ENCODE results near the gene LITAF. TPM values are rescaled to one million over a fixed set of nuclear protein-coding genes. Genes with fewer than 3 reads are reported as not detected.
A peak's percentile ranks its signal among the peaks of the same experiment; 100 is the strongest.

Gene LITAF
- total RNA-seq, 4 donors from 2014 or later, result 101 to 136 (median 112) TPM

GRCh38 chr16:11626657-11627291 lies 40.1 kb upstream of the LITAF start:
- 95 to 97% methylated on average over 16 of the region's 16 CpGs for WGBS, 2 donors
- Histone ChIP-seq H3K9me3 (no peaks in the 10 kb centered on the region), H3K27me3 (no peaks in the 10 kb centered on the region), H3K36me3 (no peaks in the 10 kb centered on the region), H3K27ac (peak overlapping the region in 1 of 3 donors; percentile 17), H3K4me3 (replicated peaks in 1 of 3) (no peak overlapping the region), H3K4me1 (peaks cover 11 to 30% of the 10 kb centered on the region in 2 donors)
- TF ChIP-seq, protein P1, sequence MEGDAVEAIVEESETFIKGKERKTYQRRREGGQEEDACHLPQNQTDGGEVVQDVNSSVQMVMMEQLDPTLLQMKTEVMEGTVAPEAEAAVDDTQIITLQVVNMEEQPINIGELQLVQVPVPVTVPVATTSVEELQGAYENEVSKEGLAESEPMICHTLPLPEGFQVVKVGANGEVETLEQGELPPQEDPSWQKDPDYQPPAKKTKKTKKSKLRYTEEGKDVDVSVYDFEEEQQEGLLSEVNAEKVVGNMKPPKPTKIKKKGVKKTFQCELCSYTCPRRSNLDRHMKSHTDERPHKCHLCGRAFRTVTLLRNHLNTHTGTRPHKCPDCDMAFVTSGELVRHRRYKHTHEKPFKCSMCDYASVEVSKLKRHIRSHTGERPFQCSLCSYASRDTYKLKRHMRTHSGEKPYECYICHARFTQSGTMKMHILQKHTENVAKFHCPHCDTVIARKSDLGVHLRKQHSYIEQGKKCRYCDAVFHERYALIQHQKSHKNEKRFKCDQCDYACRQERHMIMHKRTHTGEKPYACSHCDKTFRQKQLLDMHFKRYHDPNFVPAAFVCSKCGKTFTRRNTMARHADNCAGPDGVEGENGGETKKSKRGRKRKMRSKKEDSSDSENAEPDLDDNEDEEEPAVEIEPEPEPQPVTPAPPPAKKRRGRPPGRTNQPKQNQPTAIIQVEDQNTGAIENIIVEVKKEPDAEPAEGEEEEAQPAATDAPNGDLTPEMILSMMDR (IDR thresholded peaks at IDR 0.05), result no peak
- no peak for TF ChIP-seq POLR2A (IDR thresholded peaks at IDR 0.05)
- intact Hi-C loops (cut with DNase I), result no loop called here
- DNase-seq, result no peak

DNA sequence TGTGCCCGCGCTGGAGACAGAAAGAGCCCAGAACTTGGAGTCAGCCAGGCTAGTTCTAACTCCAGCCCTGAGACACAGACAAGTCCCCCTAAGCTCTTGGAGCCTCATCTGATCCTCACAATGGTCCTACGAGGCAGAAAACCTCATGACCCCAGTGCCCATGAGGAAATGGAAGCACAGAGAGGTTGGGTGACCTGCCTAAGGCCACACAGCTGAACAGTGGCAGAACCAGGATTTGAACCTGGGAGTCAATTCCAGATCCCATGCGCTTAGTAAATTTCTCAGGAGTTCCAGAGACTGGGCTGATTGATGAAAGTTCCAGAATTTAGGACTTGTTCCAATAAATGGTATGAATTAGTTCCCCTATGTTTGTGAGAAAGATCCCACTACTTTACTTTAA lies 39.0 kb upstream of the LITAF start:
- 88 to 95% methylated on average over 4 of the region's 4 CpGs for WGBS, 2 donors
- no peak for TF ChIP-seq POLR2A (IDR thresholded peaks at IDR 0.05)
- TF ChIP-seq, protein P1 (IDR thresholded peaks at IDR 0.05), result no peak
- intact Hi-C loops (cut with DNase I), result no loop called here
- Histone ChIP-seq H3K9me3 (no peaks in the 10 kb centered on the region), H3K27ac (no peak overlapping the region), H3K27me3 (no peaks in the 10 kb centered on the region), H3K4me1 (peaks cover 15 to 38% of the 10 kb centered on the region in 2 donors), H3K4me3 (replicated peaks in 1 of 3) (no peak overlapping the region), H3K36me3 (no peaks in the 10 kb centered on the region)
- no peak for DNase-seq

DNA sequence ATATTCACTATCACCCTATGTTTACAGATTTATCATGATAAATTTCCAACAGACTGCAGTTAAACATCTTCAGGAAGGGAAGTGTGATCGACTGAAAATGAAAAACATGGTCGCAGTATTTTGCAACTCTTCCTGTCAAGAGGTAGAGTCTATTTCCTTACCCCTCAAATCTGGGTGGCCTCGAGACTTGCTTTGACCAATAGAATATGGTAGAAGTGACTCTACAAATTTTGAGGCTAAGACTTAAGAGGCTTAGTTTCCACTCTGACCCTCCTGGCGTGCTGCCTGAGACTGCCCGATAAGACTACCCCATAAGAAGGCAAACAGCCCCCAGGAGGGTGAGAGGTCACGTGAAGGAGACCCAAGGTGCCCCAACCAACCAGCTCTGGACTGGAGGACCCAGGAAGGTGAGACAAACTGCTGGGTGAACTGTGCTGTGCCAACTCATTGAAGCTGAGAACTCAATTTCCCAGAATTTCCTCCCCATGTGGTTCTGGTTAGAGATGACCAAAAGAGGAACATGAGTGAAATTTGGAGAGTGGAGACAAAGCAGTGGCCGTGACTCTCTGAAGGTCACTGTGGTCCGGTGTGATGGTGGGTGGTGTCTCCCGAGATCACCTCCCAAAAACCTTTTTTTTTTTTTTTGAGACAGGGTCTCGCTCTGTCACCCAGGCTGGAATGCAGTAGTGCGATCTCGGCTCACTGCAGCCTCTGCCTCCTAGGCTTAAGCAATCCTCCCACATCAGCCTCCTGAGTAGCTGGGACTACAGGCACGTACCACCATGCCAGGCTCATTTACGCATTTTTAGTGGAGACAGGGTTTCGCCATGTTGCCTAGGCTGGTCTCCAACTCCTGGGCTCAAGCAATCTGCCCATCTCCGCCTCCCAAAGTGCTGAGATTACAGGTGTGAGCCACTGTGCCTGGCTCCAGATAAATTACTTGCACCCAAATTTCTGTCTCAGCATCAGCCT lies 38.2 kb upstream of the LITAF start:
- Histone ChIP-seq H3K4me3 (replicated peaks in 1 of 3) (no peak overlapping the region), H3K27ac (no peak overlapping the region), H3K9me3 (no peaks in the 10 kb centered on the region), H3K36me3 (no peaks in the 10 kb centered on the region), H3K27me3 (no peaks in the 10 kb centered on the region), H3K4me1 (peaks cover 15 to 41% of the 10 kb centered on the region in 2 donors)
- intact Hi-C loops (cut with DNase I), result no loop called here
- WGBS, 2 donors, result 81 to 83% methylated on average over 16 of the region's 16 CpGs
- TF ChIP-seq, protein P1 (IDR thresholded peaks at IDR 0.05), result no peak
- no peak for TF ChIP-seq POLR2A (IDR thresholded peaks at IDR 0.05)
- no peak for DNase-seq

- TF ChIP-seq POLR2A (IDR thresholded peaks at IDR 0.05), result no peak
- TF ChIP-seq, protein P1 (IDR thresholded peaks at IDR 0.05), result no peak
- peaks cover 18 to 41% of the 10 kb centered on the region in 2 donors for H3K4me1 ChIP-seq
- DNase-seq, result no peak
- intact Hi-C loops (cut with DNase I), result no loop called here
- no peaks in the 10 kb centered on the region for H3K36me3 ChIP-seq
- H3K9me3 ChIP-seq, result no peaks in the 10 kb centered on the region
- 96 to 98% methylated on average over 4 of the region's 4 CpGs for WGBS, 2 donors
- no peaks in the 10 kb centered on the region for H3K27me3 ChIP-seq
- H3K27ac ChIP-seq, result no peak overlapping the region
- H3K4me3 ChIP-seq (replicated peaks in 1 of 3), result no peak overlapping the region
Observed at GRCh38 chr16:11624205-11624604, 37.5 kb upstream of the LITAF start.
